Superior temporal gyrus (tissue), 1 donor: ENCODE measurements around the gene TAF15.

Source experiments
- DNase-seq: peaks from one replicate; pipeline ENCODE4 v3.0.0-alpha.2; 2016; ENCODE audit errors: extremely low spot score

Gene TAF15

DNA sequence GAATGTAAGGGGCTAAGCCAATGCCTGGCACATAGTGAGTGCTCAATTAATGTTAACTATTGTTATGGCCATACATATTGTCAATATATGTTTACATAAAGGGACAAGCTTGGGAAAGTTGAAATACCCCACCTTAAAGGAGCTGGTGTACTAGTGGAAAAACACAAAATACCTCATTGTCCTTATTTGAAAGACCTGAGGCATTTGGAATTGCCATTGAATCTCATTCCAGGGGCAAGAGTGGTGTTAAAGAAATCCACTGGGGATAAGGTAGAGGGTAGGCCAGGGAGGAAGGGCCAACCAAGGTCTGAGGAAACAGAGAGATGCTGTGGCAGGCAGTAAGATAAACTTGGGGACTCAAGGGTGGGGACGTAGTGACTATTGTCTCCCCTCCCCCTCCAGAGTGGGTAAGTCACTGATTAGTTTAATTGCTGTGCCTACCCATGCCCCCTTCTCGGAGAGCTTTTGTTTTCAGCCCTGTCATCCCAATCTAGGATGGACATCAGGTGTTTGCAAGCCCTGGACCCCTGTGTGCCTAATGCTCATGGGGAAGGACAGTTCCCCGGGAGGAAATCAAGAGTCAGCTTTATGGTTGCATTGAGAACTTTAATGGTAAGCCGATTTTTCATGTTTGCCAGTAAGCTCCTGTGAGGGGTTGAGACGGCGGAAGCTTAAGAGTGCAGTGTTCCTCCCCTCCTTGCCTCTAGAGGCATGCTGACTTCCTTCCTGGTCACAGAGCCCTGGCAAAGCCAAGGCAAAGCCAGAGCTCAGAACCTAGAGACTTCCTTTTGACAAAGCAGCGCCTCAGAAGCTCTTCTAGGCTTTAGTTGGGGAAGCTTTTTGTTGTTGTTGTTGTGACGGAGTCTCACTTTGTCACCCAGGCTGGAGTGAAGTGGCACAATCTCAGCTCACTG, 61.9 kb downstream of the TAF15 start:
- DNase-seq: no peak

- no peak for DNase-seq
Measured at GRCh38 chr17:35872196-35872980, 63.1 kb downstream of the TAF15 start.

DNA sequence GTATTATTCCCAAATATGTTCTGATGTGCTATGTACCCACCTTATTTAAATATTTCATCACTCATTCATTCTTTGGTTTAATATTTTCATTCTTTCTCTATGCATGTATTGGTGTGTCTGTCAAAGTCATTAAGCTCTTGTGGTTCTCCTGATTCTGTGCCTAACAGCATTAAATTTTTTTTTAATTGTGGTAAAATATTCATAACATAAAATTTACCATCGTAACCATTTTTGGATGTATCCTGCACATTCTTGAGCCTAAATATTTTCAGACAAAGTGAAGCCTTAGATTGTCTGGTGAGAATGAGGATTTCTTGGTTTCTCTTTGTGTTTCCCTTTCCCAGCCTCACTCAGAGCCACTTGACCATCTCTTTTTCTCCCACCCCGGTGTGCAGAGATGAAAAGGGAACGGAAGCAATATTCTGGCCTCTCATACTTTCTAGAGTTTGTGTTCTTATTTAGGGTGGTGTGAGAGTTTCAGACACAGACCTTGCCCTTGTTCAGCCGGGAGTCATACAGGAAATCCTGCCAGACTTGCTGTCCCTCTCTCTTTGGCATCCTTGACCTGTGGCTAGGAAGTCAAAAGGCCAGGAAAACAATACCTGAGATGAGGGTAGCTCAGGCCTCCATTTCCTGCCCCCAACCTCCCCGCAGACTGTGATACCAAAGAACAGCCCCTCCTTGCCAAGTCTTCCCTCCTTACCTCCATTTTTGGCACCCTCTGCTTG, 66.0 kb downstream of the TAF15 start:
- DNase-seq: no peak

GRCh38 chr17:35875800-35876139, 66.5 kb downstream of the TAF15 start:
- no peak for DNase-seq

DNA sequence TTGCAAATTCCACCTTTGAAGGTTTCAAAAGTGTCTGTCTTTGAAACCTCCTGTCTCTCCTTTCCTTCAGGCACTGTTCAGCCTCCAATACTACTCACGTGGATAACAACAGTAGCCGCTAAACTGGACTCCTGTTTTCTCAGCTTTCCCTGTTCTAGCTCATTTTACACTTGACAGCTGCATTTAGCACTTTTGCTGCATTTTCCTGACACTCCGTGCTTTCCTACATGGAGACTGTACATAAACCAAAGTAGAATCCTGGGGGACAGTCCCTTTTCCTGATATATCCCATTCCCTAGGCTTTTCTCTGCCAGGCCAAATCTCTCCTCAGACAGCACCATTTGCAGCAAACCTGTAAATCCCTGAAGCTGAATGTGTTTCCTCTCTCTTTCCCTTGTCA, 67.2 kb downstream of the TAF15 start:
- no peak for DNase-seq

DNA sequence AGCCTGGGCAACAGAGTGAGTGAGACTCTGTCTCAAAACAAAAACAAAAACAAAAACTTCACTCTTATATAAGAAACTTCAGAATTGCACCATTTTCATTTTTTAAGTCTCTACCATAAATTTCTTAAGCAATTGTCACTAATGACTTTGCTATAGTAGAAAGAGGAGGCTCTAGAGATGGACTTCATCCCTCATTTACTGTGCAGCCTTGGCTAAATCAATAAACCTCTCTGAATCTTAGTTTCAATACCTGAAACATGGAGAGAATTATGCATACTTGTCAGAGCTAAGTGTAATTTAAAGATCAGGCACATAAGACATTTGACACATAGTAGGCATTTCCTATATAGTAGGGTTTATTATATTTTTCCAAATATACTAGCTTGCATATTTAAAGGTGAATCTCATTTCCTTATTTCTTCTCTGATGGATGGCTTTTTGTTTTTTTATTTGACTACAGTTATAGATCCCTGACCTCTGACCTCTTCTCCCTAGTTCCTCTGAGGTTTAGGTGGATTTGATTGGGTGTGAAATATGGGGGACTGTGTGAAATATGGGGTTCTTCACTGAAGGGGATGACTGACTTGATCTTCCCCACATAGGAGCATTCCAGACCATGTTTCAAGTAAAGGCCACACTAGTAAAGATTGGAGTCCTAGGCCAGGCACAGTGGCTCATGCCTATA, 68.2 kb downstream of the TAF15 start:
- DNase-seq: no peak

DNA sequence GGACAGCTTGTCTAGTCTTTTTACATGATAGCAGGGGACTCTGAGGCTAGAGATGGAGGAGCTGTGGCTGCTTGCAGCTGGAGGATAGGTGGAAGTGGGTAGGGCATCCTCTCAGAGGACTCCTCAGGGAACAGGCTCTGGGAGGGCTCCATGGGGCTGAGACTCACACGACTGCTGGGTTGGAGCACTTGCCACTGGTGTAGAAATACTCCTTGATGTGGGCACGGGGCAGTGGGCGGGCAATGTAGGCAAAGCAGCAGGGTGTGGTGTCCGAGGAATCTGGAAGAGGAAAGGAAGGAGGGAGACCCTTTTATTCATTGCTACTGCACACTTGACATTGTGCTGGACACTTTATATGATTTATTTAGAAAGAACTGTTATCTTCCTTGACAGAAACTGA, 69.1 kb downstream of the TAF15 start:
- DNase-seq: no peak

- no peak for DNase-seq
Measured at GRCh38 chr17:35879773-35880654, 70.7 kb downstream of the TAF15 start, which contains the start of gene CCL5. Gene CCL5, minus strand, starts transcription at chr17:35880360.

DNA sequence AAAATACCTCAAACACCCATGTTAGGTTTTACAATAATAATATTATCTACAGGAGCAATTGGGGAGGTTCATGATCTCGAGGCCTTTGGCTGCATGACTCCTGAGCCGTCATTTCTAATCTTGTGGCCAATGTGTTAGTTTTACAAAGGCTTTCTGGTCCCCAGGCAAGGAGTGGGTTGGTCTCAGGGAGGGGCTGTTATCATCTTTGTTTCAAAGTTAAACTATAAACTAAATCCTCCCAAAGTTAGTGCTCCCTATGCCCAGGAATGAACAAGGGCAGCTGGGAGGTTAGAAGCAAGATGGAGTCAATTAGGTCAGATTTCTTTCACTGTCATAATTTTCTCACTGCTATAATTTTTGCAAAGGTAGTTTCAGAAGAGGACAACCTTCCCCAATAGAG, 80.0 kb downstream of the TAF15 start:
- no peak for DNase-seq

DNA sequence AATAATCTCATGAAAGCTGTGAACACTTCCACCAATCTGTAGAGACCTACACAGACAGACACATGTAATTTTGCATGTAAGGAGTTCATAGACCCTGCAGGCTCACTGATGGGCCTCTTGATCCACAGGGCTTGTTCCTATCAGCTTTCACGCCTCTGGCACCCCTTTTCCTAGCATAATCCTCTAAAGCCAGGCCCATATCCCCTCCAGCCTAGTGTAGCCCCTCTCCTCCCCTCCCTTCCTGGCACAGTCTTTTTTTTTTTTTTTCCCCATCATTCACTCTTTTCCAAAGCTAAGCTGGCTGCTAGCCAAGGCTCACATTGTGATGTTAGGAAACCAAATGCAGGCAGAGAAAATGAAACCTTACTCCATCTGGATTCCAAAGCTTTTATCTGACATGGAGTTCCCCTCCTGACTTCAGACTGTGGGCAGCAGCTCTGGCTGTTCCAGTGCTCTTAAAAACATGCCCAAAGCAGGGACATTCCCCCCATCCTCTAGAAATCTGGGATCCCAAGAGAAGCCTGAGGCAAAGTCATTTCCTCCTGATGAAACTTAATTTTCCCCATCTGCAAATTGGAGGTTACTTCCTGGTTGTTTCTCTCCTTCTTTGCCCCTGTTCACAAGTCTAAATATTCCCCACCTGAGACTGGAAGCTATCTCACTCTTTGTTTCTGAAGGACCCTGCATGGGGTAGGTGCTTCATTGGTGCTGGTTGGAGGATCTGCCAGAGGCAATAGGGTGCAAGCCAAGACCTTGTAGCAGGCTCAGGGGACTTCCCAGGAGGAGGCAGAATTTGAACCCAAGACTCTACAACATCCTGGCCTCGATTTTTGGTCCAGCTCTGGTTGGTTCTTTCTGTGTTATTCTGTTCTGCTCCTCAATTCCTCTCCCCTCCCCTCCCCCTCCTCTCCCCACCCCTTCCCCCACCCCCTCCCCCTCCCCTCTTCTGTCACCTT, 80.8 kb downstream of the TAF15 start:
- peak; percentile 24 for DNase-seq

DNA sequence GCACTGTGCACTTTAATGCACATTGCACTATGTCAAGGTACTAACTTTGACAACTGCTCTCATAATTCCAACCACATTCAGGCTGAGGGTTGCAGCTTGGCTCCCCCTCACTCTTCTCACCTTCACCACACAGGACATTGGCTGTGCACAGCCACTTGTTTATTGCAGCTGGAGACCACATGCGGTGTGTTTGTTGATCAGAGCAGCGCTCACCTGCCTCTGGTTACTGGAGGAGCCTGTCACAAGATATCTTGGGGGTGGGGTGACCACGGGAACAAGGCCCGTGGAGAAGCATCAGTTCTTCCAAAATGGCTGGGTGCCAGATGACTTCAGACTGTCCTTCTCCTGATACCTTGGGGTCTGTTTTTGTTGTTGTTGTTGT, 81.5 kb downstream of the TAF15 start:
- DNase-seq: no peak

DNA sequence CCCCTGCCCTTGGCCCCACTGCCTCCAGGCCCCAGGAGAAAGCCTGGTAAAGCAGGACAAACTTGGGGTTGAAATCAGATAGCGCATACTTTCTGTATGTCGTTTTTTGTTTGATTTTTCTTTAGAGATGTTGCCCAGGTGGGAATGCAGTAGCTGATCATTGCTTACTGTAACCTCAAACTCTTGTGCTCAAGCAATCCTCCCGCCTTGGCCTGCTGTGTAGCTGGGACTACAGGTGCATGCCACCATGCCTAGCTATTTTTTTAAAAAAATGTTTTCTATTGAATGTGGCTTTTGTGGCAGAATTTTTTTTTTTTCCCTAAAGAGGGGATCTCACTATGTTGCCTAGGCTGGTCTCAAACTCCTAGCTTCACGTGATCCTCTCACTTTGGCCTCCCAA, 82.0 kb downstream of the TAF15 start:
- DNase-seq: no peak

GRCh38 chr17:35892091-35893035, 83.1 kb downstream of the TAF15 start:
- DNase-seq: no peak

GRCh38 chr17:35893751-35894150, 84.5 kb downstream of the TAF15 start:
- no peak for DNase-seq

DNA sequence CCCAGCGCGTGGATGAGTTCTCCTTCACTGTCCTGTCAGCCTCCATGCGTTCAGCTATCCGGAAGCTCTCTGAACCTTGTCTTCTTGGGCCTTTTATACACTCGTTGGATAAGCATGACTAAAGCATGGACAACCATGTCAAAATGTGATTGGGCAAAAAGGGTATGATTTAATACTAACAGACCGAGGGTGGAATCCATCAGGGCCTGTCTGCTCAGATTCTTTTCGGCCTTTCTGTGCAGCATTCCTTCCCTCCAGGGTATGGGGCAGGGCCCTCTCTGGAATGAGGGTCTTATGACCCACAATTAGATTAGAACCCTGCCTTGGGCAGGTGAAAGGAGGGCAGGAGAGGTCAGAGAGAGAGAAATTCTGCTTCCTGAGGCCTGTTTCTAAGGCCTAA, 84.9 kb downstream of the TAF15 start:
- DNase-seq: no peak

- DNase-seq: no peak
Measured at GRCh38 chr17:35895636-35896587, 86.6 kb downstream of the TAF15 start.
